Tibial nerve (tissue), 4 donors: Measurements from ENCODE around the gene WDFY3. TPM values are rescaled to one million over a fixed set of nuclear protein-coding genes. Genes with fewer than 3 reads are reported as not detected.
A peak's percentile ranks its signal among the peaks of the same experiment; 100 is the strongest.

Source experiments
- DNase-seq, 2 donors: peaks; one replicate each; pipeline ENCODE4 v3.0.0-alpha.2; 2019; ENCODE audit warnings: low spot score in 2 of 2
- H3K27ac ChIP-seq, 4 donors: fragments of 200-600 bp; sonication (generic) in 3 of 4; one replicate each; pipeline ENCODE4 v1.5.1; 2017 to 2019; ENCODE audit warnings: mild to moderate bottlenecking in 1 of 4
- H3K27me3 ChIP-seq, 2 donors: fragments of 200-600 bp; sonication (generic) in 1 of 2; one replicate each; pipeline versions ENCODE4 v1.5.1 to v1.6.0; 2017 to 2019
- H3K36me3 ChIP-seq, 3 donors: fragments of 200-600 bp; sonication (generic); one replicate each; pipeline ENCODE4 v1.5.1; 2018 to 2019
- H3K4me1 ChIP-seq, 4 donors: fragments of 200-600 bp; sonication (generic) in 3 of 4; one replicate each; pipeline ENCODE4 v1.5.1; 2017 to 2019
- H3K4me3 ChIP-seq, 4 donors: fragments of 200-600 bp; sonication (generic) in 3 of 4; one replicate each; pipeline ENCODE4 v1.5.1; 2017 to 2019; ENCODE audit warnings: mild to moderate bottlenecking in 1 of 4, moderate library complexity in 1 of 4
- H3K9me3 ChIP-seq, 4 donors: fragments of 200-600 bp; sonication (generic) in 3 of 4; one replicate each; pipeline ENCODE4 v1.5.1; 2017 to 2019
- EP300 ChIP-seq, 2 donors: sonication (generic); formaldehyde crosslinking; IDR thresholded peaks; one replicate each; pipeline ENCODE4 v1.6.1; 2017; ENCODE audit warnings: antibody characterized with exemption in 2 of 2, mild to moderate bottlenecking in 1 of 2
- POLR2A ChIP-seq, 2 donors: fragments of 450-650 bp; IDR thresholded peaks; one replicate each; pipeline ENCODE4 v1.6.1; 2017; ENCODE audit warnings: antibody characterized with exemption in 2 of 2, mild to moderate bottlenecking in 2 of 2, moderate library complexity in 2 of 2
- WGBS, 2 donors: methylation state at CpG; one replicate each; pipeline ENCODE4 v1.1.5; 2018; 5-methylcytosine and 5-hydroxymethylcytosine counted together
- total RNA-seq, 4 donors: library from RNA; depleted of rRNA; stranded (reverse); fragments of >200 nt; gene quantifications; one replicate each; pipeline ENCODE4 v1.1.0, GENCODE V29; 2016
- TF ChIP-seq, protein P1 (sequence below), 5 experiments: fragments of 200-600 bp in 3 of 5; fragments of 450-650 bp in 2 of 5; sonication (generic) in 3 of 5; IDR thresholded peaks; one replicate each; pipeline ENCODE4 v1.5.1; 2016 to 2019; ENCODE audit warnings: antibody characterized with exemption in 5 of 5, mild to moderate bottlenecking in 3 of 5, moderate library complexity in 2 of 5

Gene WDFY3, protein sequence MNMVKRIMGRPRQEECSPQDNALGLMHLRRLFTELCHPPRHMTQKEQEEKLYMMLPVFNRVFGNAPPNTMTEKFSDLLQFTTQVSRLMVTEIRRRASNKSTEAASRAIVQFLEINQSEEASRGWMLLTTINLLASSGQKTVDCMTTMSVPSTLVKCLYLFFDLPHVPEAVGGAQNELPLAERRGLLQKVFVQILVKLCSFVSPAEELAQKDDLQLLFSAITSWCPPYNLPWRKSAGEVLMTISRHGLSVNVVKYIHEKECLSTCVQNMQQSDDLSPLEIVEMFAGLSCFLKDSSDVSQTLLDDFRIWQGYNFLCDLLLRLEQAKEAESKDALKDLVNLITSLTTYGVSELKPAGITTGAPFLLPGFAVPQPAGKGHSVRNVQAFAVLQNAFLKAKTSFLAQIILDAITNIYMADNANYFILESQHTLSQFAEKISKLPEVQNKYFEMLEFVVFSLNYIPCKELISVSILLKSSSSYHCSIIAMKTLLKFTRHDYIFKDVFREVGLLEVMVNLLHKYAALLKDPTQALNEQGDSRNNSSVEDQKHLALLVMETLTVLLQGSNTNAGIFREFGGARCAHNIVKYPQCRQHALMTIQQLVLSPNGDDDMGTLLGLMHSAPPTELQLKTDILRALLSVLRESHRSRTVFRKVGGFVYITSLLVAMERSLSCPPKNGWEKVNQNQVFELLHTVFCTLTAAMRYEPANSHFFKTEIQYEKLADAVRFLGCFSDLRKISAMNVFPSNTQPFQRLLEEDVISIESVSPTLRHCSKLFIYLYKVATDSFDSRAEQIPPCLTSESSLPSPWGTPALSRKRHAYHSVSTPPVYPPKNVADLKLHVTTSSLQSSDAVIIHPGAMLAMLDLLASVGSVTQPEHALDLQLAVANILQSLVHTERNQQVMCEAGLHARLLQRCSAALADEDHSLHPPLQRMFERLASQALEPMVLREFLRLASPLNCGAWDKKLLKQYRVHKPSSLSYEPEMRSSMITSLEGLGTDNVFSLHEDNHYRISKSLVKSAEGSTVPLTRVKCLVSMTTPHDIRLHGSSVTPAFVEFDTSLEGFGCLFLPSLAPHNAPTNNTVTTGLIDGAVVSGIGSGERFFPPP (N-terminal part only)
- 100 to 1,000 TPM in 3 of 4 donors, 10 to 100 TPM in 1; 79.4 to 172 (median 116) TPM for total RNA-seq

DNA sequence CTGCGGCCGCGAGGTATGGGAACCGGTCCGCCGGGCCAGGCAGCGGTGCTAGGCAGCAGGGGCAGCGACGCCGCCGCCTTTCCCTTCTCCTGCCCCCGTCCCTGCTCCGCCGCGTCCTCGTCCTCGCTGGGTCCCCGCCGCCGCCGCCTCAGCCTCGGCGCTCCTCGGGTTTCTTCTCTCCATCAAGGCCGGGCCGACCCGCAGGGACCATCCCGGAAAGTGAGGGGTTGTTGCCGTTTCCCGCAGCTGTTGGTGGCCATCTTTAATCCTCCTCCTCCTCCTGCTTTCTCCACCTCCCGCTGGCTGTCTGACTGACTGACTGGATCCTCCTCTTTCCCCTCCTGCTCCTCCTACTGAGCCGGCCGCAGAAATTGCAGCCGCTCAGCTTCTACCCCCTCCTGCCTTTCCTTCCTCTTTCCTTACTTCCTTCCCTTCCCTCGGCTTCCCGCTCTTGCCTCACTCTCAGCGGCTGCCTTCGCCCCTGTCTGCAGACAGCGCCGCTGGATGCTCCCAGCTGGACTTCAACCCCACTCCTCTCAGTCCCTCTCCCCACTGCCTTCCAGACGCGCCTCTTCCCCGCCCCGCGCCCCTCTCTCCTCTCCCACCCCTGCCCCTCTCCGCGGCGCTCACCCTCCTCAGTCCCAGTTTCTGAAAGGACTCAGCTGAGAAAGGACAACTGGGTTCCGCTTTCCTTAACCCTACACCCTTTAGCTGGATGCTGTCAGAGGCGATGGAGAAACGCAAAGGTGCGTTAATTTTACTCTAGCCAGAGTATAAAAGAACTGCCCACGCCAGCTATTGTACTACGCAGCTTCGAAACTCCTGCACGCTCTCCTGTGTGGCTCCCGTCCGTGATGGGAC lies at the start of gene WDFY3:
Gene WDFY3, minus strand, starts transcription at position 309 of the 861 bp plus-strand sequence. CDS start 106,099 bp downstream, outside the sequence.
- TF ChIP-seq POLR2A (IDR thresholded peaks at IDR 0.05) (peak; percentile 13 to 72), EP300 (IDR thresholded peaks at IDR 0.05) (peak in 1 of 2 donors; percentile 92)
- TF ChIP-seq, protein P1, sequence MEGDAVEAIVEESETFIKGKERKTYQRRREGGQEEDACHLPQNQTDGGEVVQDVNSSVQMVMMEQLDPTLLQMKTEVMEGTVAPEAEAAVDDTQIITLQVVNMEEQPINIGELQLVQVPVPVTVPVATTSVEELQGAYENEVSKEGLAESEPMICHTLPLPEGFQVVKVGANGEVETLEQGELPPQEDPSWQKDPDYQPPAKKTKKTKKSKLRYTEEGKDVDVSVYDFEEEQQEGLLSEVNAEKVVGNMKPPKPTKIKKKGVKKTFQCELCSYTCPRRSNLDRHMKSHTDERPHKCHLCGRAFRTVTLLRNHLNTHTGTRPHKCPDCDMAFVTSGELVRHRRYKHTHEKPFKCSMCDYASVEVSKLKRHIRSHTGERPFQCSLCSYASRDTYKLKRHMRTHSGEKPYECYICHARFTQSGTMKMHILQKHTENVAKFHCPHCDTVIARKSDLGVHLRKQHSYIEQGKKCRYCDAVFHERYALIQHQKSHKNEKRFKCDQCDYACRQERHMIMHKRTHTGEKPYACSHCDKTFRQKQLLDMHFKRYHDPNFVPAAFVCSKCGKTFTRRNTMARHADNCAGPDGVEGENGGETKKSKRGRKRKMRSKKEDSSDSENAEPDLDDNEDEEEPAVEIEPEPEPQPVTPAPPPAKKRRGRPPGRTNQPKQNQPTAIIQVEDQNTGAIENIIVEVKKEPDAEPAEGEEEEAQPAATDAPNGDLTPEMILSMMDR (IDR thresholded peaks at IDR 0.05): peak in 1 of 5 experiments; percentile 12
- peak; percentile 70 to 79 for DNase-seq
- Histone ChIP-seq H3K27me3 (no peaks in the 10 kb centered on the region), H3K4me1 (peaks cover 0 to 48% (median 12%) of the 10 kb centered on the region in 4 donors), H3K9me3 (no peaks in the 10 kb centered on the region), H3K36me3 (no peaks in the 10 kb centered on the region), H3K4me3 (peak within 1 kb of the TSS; percentile 73 to 93 (median 89)), H3K27ac (peak within 1 kb of the TSS; percentile 88 to 96 (median 94))
- 0 to 1% methylated on average over 48 to 56 of the region's 58 CpGs for WGBS, 2 donors

DNA sequence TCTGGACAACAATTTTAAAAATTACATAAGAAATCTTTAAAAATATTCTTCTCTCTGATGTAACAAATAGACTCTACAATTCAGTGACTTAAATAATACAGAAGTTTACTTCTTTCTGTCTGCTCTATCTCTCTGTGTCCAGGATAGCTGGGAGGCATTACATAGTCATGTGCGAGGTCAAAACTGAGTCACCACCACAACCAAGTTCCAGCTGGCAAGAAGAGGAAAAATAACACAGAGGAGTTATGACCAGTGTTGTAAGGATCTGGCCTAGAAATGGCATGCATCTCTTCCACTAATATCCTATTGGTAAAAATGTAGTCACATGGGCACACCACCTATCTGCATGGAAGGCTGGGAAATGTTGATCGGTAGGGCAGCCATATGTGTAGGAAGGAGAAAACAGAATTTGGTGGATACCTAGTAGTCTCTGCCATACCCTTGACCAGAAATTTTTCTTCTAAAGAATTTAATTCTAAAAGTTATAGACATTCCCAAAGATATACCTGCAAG lies 39.4 kb upstream of the WDFY3 start:
- no peaks in the 10 kb centered on the region for H3K9me3 ChIP-seq
- no peak overlapping the region for H3K4me3 ChIP-seq
- TF ChIP-seq EP300 (IDR thresholded peaks at IDR 0.05) (no peak), POLR2A (IDR thresholded peaks at IDR 0.05) (no peak)
- TF ChIP-seq, protein P1 (IDR thresholded peaks at IDR 0.05): no peak
- DNase-seq: no peak
- WGBS, 2 donors: 91 to 94% methylated on average over 2 of the region's 2 CpGs
- H3K36me3 ChIP-seq: peaks cover 0 to 25% (median 0%) of the 10 kb centered on the region in 3 donors
- no peaks in the 10 kb centered on the region for H3K27me3 ChIP-seq
- no peak overlapping the region for H3K27ac ChIP-seq
- no peaks in the 10 kb centered on the region for H3K4me1 ChIP-seq

DNA sequence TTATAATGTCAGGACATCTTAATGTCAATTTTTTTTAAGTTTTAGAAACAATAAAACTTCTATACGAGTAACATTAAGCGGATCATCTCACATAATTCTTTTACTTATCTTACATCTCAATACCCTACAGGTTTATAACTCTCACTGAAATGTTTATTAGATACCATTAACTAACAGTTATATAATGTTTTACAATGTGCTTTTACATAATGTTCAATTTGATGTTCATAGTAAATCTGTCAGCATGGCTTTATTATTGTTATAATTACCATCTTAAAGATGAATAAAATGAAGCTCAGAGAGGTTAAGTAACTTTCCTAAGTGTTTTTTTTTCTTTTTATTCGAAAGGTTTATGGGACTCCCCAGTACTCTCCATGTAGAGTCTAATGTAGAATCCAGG lies 33.9 kb upstream of the WDFY3 start:
- no peak for DNase-seq
- no peaks in the 10 kb centered on the region for H3K9me3 ChIP-seq
- peaks cover 0 to 14% (median 0%) of the 10 kb centered on the region in 3 donors for H3K36me3 ChIP-seq
- H3K27me3 ChIP-seq: no peaks in the 10 kb centered on the region
- no peak overlapping the region for H3K4me3 ChIP-seq
- WGBS, 2 donors: 87% methylated on average over 3 of the region's 3 CpGs
- TF ChIP-seq POLR2A (IDR thresholded peaks at IDR 0.05) (no peak), EP300 (IDR thresholded peaks at IDR 0.05) (no peak)
- TF ChIP-seq, protein P1 (IDR thresholded peaks at IDR 0.05): no peak
- H3K4me1 ChIP-seq: no peaks in the 10 kb centered on the region
- no peak overlapping the region for H3K27ac ChIP-seq

DNA sequence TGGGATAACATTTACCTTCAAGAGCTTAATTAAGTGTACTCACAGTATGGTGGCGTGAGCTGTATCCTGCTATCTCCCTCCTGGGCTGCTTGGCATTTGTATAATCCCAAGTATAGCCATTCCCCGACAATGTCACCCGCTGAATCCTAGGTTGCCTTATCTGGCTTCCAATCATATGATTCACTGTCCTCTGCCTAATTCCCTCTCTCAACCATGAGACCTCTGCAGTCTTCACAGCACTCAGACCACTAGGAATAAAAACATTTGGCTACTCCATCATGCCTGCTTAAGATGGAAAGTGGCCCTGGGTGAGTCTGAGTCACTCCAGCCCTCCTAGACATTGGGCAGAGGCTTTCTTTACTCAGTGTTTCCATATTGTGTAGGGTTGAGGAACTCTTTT lies 28.9 kb upstream of the WDFY3 start:
- 94 to 97% methylated on average over 3 of the region's 3 CpGs for WGBS, 2 donors
- H3K4me3 ChIP-seq: no peak overlapping the region
- TF ChIP-seq, protein P1 (IDR thresholded peaks at IDR 0.05): no peak
- no peak for TF ChIP-seq EP300 (IDR thresholded peaks at IDR 0.05)
- no peak for TF ChIP-seq POLR2A (IDR thresholded peaks at IDR 0.05)
- DNase-seq: no peak
- H3K27ac ChIP-seq: no peak overlapping the region
- peaks cover 0 to 3% (median 0%) of the 10 kb centered on the region in 4 donors for H3K9me3 ChIP-seq
- H3K4me1 ChIP-seq: no peaks in the 10 kb centered on the region
- H3K27me3 ChIP-seq: no peaks in the 10 kb centered on the region
- no peaks in the 10 kb centered on the region for H3K36me3 ChIP-seq
